GM19351 (cell line): Measurements from ENCODE around the gene CEP72.
"Not testable (repeated sequence)": the region's sequence is repeated elsewhere in the genome, so short reads cannot be mapped to it uniquely, and the experiment has no call there.

Experiments used
- ATAC-seq: cut with Tn5 transposase; IDR thresholded peaks from one replicate; pipeline ENCODE4 v1.9.1; 2021; ENCODE audit warnings: mild to moderate bottlenecking, moderate library complexity; ENCODE audit not compliant: unreplicated experiment

Gene CEP72

DNA sequence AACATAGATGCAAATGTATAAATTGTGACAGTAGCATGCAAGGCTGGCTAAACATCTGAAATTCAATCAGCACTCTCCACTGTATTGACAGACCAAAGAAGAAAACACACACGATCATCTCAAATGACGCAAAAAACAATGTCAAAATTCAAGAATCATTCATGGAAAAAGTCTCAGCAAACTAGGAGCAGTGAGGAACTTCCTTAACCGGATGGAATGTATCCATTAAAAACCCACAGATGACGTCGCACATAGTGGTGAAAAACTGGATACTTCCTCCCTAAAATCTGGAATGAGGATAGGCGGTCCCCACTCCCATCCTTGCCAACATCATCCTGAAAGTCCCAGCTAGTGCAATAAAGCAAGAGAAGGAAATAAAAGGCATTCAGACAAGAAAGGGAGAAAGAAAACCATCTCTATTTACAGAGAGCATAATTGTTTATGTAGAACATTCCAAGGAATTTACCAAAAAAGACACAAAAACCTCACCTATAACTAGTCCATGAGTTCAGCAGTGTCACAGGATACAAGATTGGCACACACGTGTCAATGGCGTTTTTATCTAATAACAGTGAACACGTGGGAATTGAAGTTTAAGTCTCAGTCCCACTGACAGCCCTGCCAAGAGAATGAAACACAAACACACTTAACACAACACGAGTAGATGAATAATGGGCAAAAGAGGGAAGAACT lies 14.1 kb upstream of the CEP72 start:
- ATAC-seq, result no peak

DNA sequence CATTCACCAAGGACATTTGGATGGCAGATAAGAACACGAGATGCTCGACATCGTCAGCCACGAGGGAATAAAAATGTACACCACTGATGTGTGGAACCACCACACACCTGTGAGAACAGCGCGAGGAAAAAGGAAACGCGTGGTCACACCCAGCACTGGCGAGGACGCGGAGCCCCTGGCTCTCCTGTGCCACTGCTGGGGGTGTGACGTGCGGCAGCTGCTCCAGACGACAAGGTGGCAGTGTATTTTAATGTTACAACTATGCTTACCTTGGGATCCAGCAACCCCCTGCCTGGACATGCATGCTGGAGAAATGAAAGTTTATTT lies 13.6 kb upstream of the CEP72 start:
- no peak for ATAC-seq

DNA sequence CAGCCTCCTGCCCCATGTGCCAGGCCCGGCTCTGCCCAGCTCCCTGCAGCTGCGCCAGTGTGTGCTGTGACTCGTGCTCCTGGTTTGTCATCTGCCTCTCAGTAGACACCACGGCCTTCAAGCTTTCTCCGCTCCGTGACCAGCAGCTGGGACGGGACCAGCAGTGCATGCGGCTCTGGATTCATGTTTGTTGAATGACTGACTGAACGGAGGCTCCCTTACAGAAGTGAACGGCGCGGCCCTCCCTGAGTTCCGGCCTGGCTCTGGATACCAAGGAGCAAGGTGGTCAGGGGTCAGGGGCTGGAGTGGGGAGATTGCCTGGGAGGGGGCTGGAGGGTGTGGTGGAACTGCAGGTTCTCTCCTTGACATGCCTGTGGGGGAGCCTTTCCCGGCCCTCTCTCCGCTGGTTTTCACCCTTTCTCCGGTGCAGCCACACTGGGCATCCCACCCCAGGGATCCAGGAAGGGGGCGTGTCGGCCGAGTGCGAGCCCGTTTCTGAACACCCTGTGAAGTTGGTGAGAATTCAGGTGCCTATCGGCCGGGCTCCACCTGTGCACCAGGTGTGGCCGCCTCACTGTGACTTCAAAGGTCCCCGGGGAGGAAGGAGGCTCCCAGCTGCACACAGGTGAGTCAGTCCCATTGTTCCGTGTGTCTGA lies 11.1 kb upstream of the CEP72 start:
- no peak for ATAC-seq

DNA sequence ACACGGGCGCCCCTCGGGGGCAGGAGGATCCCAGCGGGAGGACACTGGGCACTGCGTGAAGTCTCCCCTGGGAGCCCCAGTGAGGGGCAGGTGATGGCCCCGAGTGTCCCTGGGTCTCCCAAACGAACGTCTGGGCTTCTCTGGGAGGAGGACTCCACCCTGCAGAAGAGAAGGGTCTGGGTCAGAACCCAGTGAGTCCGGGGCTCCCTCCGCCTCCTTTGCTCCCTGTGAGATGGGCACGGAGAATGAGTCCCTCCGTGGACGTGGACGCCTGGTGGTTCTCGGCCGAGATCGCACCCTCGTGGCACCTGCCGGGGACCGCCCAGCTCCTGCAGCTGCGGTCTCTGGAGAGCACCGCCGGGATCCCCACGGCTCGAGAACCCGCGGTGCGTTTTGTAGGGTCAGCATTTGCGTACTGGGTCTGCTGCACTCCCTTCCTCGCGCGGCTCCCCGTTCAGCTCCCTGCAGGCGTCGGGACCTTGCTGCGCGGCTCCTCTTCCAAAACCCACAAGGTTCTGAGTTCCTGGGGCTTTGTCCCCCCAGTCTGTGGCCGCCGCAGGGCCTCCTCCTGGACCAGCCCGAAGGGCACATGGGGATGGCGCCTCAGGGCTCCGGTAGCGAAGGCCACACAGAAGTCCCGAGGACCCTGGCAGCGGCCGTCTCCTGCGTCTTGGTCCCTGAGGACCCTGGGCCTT lies 10.2 kb upstream of the CEP72 start:
- no peak for ATAC-seq

DNA sequence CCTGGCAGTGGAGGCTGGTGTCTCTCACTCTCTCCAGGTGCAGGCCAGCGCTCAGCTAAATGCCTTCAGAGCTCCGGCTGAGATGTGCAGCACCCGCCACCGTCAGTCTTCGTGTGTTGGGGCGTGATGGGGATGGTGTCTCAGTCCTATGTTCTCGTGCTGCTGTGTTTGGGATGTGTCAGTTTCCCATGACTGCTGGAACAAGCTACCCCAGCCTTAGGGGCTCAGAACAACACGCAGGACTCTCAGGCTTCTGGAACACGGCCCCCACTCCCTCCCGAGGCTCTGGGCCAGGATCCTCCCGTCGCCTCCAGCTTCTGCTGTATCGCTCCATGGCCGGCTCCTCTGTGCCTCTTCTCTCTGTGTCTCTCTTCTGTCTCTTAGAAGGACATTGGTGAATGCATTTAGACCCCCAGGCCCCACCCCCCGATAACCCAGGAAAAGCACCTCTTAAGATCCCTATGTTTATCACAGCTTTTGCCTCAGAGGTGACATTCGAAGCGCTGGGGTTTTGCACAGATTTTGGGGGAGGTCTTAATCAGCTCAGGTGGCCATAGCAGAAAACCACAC lies 9.6 kb upstream of the CEP72 start:
- no peak for ATAC-seq

DNA sequence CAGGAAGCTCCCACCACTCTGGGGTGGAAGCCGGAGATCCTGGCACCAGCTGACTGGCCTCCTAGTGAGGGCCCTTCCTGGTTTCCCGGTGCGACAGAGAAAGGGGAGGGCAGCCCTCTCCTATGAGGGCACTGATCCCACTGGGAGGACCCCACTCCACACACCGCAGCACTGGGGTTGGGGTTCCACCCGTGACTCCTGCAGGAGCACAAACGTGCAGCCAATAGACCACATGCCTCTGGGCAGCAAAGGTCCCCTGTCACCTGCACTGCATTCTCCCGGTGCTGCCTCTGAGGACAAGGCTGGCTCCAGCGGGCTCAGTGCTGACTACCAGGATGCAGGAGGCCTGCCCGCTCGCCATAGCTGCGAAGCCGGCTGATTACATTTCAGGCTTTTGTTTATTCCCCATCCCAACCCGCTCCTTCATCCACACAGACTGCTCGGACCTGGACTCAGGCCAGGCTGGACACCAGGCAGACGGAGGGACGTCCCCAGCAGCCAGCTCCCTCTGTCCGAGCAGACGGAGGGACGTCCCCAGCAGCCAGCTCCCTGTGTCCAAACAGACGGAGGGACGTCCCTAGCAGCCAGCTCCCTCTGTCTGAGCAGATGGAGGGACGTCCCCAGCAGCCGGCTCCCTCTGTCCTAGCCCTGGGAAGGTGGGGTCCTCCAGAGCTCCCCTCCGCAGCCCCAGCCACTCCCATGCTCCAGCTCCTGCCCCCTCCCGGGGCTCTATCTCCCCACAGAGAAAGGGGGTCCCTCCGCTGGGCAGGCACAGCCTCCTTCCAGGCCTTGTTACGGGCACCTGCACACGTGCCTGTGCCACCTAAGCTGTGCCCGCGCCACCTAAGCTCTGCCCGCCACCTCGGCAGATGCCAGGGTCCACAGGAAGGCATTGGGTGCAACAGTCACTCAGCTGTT lies 8.8 kb upstream of the CEP72 start:
- no peak for ATAC-seq

DNA sequence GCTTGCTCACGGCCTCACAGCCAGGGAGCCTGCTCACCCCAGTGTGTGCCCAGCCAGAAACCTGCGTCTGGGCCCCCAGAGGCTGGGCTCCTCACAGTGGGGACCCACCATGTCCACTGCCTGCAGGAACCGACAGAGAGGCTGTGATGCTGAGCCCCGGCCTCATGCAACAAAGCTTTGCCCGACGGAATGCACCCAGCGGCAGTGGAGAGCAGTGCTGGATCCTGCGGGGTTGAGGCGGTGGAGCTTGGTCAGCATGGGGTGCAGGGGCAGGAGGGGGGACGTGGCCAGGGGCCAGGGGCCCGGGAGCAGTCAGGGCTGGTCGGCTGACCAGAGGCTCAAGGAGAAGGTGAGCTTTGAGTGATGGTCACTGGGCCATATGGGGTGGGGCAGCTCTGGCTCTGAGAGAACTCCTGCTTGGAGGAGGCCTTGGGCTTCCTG lies 7.7 kb upstream of the CEP72 start:
- ATAC-seq, result no peak

DNA sequence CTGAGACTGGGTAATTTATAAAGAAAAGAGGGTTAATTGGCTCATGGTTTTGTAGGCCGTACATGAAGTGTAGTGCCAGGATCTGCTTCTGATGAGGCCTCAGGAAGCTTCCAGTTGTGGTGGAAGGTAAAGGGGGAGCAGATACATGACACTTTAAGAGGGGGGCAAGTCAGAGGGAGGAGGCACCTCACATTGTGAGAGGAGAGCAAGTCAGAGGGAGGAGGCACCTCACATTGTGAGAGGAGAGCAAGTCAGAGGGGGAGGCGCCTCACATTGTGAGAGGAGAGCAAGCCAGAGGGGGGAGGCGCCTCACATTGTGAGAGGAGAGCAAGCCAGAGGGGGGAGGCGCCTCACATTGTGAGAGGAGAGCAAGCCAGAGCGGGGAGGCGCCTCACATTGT lies 7.0 kb upstream of the CEP72 start:
- not testable (repeated sequence) for ATAC-seq

DNA sequence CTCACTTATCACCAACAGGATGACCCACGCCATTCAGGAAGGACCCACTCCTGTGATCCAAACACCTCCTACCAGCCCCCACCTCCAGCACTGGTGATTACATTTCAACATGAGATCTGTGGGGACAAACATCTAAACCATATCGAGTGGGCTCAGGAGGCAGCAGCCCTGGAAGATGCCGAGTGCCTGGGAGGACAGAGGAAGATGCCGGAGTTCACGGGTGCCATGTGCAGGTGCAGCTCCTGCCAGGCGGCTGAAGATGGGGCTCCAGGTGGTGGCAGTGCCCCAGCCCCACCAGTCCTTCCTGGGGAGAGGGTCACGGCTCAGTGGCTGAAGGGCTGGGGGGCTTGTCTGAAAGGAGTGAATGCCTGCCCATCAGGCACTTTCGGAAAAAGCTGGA lies 6.1 kb upstream of the CEP72 start:
- no peak for ATAC-seq

DNA sequence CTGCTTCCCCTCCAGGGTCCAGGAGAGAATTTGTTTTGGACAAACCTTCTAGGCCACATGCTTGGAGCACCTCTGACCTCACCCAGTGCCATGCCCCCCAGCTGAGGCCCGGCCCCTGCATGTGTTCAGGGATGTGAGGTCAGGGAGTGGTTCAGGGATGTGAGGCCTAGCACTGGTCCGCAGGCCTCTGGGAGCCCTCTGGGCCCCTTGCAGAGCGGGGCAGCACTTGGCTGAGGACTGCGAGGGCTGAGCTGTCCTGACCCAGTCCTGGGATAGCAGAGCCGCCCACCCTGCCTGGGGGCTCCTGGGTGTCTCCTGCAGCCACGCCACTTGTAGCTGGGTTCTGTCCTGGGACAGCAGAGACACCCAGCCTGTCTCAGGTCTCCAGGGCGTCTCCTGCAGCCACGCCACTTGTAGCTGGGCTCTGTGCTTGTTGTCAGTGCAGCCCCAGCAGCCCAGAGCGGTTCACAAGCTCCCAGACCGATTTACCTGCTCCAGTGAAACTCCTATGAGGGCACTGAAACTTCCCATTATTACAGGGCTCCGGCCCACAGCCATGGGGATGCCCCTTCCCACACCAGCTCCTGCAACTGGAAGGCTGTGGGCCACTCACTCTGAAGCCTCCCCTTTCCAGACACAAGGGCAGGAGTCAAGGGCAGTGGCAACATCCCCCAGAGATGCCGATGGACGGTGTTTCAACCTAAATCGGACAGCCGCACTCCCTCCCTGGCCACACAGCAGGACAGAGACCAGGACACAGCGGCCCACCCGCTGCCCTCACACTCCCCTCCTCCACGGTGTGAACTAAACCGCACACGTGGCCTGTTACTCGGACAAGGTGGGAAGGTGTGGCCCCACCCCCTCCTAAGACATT lies 5.4 kb upstream of the CEP72 start:
- no peak for ATAC-seq

DNA sequence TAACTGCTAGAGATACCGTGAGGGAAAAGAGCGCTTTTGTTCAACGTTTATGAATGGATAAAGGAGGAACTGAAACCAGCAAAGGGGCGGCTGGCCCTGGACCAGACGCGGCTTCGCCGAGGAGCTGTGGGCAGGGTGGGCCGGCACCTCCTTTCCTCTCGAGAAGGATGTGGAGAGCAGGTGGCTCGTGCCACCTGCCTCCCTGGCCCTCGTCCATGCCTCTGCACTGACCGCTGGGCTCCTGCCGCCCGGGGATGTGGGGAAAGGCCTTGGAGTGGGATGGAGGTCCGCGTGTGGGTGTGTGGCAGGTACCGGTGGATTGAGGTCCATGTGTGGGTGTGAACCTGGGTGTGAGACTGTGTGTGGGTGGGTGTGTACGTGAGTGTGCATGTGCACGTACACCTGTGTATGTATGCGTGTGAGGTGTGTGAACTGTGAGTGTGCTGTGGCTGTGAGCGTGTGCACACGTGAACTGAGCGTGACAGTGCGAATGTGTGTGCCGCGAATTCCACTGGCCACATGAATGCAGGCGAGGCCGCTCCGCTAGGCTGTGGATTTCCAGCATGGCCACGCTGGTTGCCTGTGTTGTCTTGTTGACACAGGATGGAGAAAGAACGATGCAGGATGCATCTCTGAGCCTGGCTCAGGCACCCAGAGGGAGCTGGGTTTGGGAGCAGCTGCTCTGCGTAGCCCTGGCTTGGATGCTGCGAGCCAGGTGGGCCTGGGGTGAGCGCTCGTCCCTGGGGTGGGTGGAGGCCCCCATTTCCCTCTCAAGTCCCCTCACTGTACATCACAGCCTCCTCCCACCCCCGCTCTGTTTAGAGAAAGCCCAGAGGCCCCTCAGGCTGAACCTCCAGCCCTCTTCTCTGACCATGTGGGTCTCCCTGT lies 4.4 kb upstream of the CEP72 start:
- peak; percentile 57 for ATAC-seq

DNA sequence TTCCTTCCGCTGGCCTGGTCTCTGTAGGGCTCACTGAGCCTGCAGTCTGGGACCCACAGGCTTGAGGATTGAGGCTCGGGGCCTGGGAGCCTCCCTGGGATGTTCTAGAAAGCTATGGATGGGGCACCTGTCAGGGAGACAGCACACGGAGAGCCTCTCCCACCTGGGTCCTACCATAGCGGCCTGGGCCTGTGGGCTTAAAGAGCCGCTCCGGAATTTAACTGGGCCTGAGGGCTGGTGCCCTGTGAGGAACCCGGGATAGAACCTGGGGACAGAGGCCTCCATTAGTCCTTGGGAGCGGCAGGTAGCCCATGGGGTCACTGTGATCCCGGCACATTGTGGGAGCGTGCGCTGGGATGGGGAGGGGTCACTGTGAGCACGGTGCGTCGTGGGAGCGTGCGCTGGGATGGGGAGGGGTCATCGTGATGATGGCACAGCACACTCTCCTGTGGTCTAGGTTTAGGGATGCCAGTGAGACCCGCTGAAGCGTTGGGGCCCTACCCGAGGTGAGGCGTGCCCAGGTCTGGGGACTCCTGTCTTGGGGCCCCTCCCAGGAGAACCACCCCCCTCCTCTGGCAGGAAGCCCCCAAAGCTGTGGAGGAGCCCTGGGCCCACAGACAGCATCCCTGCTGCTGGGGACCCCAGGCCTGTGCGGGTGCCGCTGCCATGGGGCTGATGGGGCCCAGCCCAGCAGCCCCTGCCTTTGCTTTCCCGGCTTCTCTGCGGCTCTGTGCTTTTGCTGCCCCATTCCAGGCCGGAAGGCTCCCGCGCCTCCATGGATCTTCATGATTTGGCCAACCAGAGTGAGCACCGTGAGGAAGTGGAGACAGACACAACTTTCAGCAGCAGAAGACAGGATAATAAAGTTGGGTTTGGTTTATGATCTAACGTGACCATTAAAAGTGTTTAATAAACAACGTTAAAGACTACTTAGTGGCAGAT lies 3.4 kb upstream of the CEP72 start:
- ATAC-seq, result no peak

DNA sequence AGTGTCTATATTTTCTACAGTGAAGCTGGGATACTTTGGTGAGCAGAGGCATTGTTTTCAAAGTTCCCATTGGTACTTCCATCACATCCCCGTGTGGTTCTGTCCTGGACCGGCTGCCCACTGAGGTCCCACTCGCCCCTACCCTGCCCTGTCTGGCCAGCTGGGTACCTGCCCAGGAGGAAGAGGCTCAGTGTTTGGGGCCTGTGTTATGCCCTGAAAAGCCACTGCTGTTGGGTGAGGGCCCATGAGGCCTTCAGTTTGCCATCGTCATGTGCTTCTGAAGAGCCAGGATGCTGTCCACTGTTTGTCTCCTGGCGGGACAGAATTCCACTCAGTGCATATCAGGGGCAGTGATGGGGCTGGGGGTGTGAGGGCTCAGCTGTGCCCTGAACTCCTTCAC lies 2.6 kb upstream of the CEP72 start:
- ATAC-seq, result no peak

DNA sequence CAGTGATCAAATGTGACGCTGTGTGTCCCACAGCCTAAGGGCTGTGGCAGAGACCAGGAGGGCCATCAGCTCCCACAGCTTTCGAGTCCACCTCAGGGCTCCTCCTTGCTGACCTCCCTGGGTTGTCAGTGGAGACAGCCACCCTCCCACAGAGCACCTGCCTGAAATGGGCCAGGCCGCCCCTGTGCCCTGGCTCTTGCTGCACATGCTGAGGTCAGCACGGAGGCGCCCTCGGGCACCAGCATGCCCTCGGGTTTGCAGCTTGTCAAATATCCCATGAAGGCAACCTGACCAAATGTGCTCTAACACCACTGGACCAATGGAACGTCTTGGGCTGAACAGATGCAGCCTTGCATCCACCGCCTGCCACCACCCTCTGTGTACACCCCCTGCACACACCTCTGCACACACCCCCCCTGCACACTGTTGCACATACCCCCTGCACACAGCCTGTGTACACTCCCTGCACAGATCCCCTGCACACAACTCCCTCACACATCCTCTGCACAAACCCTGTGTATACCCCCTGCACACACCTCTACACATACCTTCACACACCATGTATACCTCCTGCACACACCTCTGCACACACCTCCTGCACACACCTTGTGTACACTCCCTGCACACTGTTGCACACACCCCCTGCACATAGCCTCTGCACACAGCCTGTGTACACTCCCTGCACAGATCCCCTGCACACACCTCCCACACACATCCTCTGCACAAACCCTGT lies 2.0 kb upstream of the CEP72 start:
- no peak for ATAC-seq

DNA sequence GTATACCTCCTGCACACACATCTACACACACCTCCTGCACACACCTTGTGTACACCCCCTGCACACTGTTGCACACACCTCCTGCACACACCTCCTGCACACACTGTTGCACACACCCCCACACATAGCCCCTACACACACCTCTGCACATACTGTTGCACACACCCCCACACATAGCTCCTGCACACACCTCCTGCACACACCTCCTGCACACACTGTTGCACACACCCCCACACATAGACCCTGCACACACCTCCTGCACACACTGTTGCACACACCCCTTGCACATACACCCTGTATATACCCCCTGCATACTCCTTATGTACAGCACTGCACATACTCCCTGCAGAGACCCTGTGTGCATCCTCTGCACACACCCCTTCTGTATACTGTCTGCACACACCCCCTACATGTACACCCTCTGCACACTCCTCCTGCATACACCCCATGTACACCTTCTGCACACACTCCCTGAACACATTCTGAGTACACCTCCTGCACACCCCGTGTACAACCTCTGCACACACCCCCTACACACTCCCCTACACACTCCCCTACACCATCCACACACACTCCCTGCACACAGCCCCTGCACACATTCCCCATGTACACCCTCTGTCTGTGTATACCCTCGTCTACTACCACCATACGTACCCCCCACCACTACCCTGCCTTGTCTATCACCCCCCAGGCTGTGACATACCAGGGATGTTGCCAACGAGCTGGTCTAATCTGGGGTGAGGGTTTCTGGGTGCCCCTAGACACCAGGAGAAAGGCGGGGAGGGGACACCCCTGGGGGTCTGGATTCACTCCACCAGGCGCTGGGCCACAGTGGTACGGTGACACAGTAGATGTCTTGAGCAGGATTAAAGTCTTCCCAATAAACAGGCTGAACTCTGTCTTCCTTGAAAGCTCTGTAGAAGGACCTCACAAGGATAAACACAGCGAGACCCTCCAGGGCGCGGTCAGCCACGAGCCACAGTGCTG lies 1.1 kb upstream of the CEP72 start:
- ATAC-seq, result no peak
